Vagina (tissue), 2 donors: Measurements from ENCODE around the gene LRIT1.

Experiments
- POLR2A ChIP-seq, 2 donors: fragments of 450-650 bp; IDR thresholded peaks; one replicate each; pipeline ENCODE4 v1.6.1; 2017; ENCODE audit warnings: antibody characterized with exemption in 2 of 2, mild to moderate bottlenecking in 2 of 2, moderate library complexity in 2 of 2
- TF ChIP-seq, protein P1 (sequence below), 3 experiments: fragments of 450-650 bp in 2 of 3; fragments of 200-600 bp in 1 of 3; sonication (generic) in 1 of 3; IDR thresholded peaks; one replicate each; pipeline ENCODE4 v1.5.1; 2017 to 2019; ENCODE audit warnings: antibody characterized with exemption in 3 of 3, mild to moderate bottlenecking in 2 of 3, moderate library complexity in 2 of 3

DNA sequence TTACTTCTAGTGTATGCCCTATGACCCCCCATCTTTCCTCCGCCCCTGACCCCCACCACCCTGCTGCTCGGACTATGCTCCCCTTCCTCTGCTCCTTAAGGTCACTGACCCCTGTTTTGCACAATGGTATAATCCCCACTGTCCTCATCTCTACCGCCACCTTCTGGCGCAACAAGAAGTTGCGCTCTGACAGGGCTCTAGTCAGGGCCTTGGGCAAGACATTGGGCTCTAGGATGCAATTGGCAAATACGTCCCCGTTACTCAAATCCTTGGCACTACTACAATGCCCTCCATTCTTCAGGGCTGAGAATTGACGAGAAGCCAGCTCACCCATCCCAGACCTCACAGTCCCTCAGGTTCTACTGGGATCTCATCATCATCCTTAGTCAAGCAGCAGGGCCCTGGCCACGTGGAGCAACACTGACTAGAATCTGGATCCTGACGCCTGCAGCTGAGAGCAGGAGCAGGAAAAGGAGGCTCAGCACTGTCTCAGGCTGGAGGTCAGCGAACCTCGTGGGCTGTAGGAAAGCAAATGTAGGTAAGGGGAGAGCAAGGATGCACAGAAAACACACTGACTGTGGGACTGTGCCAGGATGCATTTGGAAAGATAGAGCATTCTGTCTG, 26.6 kb downstream of the LRIT1 start:
- TF ChIP-seq, protein P1, sequence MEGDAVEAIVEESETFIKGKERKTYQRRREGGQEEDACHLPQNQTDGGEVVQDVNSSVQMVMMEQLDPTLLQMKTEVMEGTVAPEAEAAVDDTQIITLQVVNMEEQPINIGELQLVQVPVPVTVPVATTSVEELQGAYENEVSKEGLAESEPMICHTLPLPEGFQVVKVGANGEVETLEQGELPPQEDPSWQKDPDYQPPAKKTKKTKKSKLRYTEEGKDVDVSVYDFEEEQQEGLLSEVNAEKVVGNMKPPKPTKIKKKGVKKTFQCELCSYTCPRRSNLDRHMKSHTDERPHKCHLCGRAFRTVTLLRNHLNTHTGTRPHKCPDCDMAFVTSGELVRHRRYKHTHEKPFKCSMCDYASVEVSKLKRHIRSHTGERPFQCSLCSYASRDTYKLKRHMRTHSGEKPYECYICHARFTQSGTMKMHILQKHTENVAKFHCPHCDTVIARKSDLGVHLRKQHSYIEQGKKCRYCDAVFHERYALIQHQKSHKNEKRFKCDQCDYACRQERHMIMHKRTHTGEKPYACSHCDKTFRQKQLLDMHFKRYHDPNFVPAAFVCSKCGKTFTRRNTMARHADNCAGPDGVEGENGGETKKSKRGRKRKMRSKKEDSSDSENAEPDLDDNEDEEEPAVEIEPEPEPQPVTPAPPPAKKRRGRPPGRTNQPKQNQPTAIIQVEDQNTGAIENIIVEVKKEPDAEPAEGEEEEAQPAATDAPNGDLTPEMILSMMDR (IDR thresholded peaks at IDR 0.05) = no peak
- no peak for TF ChIP-seq POLR2A (IDR thresholded peaks at IDR 0.05)
